ENCODE results near the gene BRAP.
A peak's percentile ranks its signal among the peaks of the same experiment; 100 is the strongest.
"Not testable (repeated sequence)": the region's sequence is repeated elsewhere in the genome, so short reads cannot be mapped to it uniquely, and the experiment has no call there.

The BRAP gene

DNA sequence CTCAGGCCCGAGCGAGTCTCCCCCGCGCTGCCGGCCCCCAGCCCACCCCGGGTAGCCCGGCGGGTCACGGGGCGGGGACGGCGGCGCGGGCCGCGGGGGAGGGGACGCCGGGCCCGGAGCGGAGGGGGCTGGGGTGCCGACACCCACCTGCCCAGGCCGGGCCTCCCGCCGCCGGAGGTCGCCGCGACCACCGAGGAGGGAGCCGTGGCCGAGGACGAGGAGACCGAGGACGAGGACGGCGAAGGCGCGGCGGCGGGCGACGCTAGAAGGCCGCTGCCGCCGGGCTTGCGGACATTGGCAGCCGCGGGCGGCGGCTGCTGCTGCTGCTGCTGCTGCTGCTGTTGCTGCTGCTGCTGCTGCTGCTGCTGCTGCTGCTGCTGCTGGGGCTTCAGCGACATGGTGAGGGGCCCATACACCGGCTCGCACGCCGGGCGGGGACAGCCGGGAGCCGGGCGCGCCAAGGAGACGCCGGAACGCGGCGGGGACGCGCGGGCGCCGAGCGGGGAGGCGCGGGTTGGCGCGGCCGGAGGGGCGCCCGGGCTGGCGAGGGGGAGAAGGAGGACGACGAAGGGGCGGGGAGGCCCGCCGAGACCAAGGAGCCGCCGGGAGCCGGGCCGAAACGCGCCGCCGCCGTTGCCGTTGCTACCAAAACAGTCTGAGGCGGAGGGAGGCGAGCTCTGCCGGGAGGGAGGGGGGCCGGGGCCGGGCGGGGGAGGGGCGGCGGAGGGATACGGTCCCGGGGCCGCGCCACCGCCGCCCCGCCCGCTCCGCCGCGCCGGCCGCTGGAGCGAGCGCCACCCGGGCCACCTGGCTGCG lies 86.9 kb downstream of the BRAP start, which contains the start of gene ATXN2:
ATXN2 (minus strand) TSS at position 679 of the 816 bp plus-strand sequence; CDS start at position 398, 281 bp downstream.
- TF ChIP-seq, protein P1, sequence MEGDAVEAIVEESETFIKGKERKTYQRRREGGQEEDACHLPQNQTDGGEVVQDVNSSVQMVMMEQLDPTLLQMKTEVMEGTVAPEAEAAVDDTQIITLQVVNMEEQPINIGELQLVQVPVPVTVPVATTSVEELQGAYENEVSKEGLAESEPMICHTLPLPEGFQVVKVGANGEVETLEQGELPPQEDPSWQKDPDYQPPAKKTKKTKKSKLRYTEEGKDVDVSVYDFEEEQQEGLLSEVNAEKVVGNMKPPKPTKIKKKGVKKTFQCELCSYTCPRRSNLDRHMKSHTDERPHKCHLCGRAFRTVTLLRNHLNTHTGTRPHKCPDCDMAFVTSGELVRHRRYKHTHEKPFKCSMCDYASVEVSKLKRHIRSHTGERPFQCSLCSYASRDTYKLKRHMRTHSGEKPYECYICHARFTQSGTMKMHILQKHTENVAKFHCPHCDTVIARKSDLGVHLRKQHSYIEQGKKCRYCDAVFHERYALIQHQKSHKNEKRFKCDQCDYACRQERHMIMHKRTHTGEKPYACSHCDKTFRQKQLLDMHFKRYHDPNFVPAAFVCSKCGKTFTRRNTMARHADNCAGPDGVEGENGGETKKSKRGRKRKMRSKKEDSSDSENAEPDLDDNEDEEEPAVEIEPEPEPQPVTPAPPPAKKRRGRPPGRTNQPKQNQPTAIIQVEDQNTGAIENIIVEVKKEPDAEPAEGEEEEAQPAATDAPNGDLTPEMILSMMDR (IDR thresholded peaks at IDR 0.05; ENCODE audit: insufficient read depth, low read length, missing control alignments) = no peak
- POLR2A ChIA-PET = interaction anchor here (0.6 kb wide), 1 partner anchor 31 kb away, joined by 3 read pairs; no protein-coding TSS in a partner anchor
- H3K4me3 ChIP-seq (ENCODE audit: low read depth, low read length) = peak within 1 kb of the TSS; percentile 78
- CTCF ChIA-PET = no interaction called here
- no peak for DNase-seq (ENCODE audit: low read depth, low spot score)

GRCh38 chr12:111597831-111598636 lies 87.7 kb downstream of the BRAP start:
- ChIA-PET CTCF (no interaction called here), POLR2A (no interaction called here)
- DNase-seq (ENCODE audit: low read depth, low spot score) = no peak

DNA sequence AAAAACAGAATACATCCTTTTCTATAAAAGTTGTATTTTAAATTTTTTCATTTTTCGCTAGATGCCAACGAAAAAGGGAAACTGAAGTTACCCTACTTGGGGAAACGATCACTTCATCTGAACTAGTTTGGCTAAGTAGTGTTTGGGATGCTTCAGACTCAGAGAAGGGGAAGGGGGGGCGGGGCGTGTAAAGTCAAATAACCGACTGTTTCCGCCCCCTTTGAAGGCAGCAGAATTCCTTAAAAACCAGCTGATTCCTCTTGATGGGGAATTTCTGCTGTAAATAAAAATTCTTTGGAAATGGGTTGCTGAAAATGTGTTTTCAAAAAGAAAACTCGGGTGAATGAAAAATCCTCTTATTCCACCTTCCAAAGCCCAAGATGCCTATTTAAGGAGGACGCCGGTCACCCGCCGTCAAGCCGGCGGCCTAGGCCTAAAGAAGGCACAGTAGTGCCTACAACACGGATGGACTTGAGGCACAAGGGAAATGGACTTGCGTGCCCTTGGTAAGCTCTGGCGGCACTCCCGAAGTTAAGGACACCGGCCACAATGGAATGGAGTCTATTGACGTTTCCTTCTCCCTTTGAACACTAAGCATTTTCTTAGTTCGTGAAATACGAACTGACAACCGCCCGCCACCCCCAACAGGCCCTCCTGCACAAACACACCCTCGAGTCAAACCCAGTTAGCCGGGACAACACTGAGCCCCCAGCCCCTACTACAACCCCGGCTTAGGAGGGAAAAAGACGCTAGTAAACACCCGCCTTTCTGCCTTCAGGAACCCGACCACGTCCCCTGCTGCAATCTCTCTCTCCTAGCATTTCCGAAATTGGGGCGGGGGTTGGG lies 88.5 kb downstream of the BRAP start:
- ChIA-PET POLR2A (no interaction called here), CTCF (no interaction called here)
- TF ChIP-seq, protein P1 (IDR thresholded peaks at IDR 0.05; ENCODE audit: insufficient read depth, low read length, missing control alignments) = no peak
- peak overlapping the region; percentile 78 for H3K4me3 ChIP-seq (ENCODE audit: low read depth, low read length)
- no peak for DNase-seq (ENCODE audit: low read depth, low spot score)

More at GRCh38 chr12:111597831-111598636, 87.7 kb downstream of the BRAP start:
- H3K4me3 ChIP-seq (ENCODE audit: low read depth, low read length) = peak overlapping the region; percentile 78
- TF ChIP-seq, protein P1 (IDR thresholded peaks at IDR 0.05; ENCODE audit: insufficient read depth, low read length, missing control alignments) = no peak

- CTCF ChIA-PET; H3K4me3 ChIP-seq (ENCODE audit: low read depth, low read length); DNase-seq (ENCODE audit: low read depth, low spot score); POLR2A ChIA-PET: not testable (repeated sequence)
These were observed 90.4 kb downstream of the BRAP start for GRCh38 chr12:111595341-111595835.

Data from AG04449 (cell line).